Neural cell (in vitro differentiated cells): Measurements from ENCODE around the gene RPN1. TPM values are rescaled to one million over a fixed set of nuclear protein-coding genes. Genes with fewer than 3 reads are reported as not detected.
A peak's percentile ranks its signal among the peaks of the same experiment; 100 is the strongest.
"Not testable (repeated sequence)": the region's sequence is repeated elsewhere in the genome, so short reads cannot be mapped to it uniquely, and the experiment has no call there.

Source experiments
- H2AFZ ChIP-seq: fragments of 200-600, 300-800 bp; sonication (generic), shearing (Covaris generic); 2 replicates; pipeline ENCODE4 v1.6.0; 2014; ENCODE audit warnings: low read depth, mild to moderate bottlenecking, antibody characterized with exemption, low read length, moderate library complexity
- H3F3A ChIP-seq: fragments of 200-600 bp; shearing (Covaris generic); 2 replicates; pipeline ENCODE4 v1.6.1; 2016; ENCODE audit warnings: mild to moderate bottlenecking, moderate library complexity, mixed read lengths, antibody characterized with exemption, low read length; ENCODE audit not compliant: insufficient read depth, poor library complexity, severe bottlenecking
- H3K27ac ChIP-seq: fragments of 200-600, 300-800 bp; sonication (generic), shearing (Covaris generic); 2 replicates; pipeline ENCODE4 v1.5.1; 2014; ENCODE audit warnings: mild to moderate bottlenecking, low read length, moderate library complexity
- H3K27me3 ChIP-seq: fragments of 300-800, 200-600 bp; sonication (generic), shearing (Covaris generic); 2 replicates; pipeline ENCODE4 v1.6.0; 2014; ENCODE audit warnings: mild to moderate bottlenecking, low read depth, low read length, moderate library complexity; ENCODE audit not compliant: insufficient read depth
- H3K36me3 ChIP-seq: fragments of 300-800, 200-600 bp; sonication (generic), shearing (Covaris generic); 2 replicates; pipeline ENCODE4 v1.5.1; 2014; ENCODE audit warnings: mild to moderate bottlenecking, antibody characterized with exemption, low read length, moderate library complexity; ENCODE audit not compliant: insufficient read depth
- H3K4me2 ChIP-seq: fragments of 300-800, 200-600 bp; sonication (generic), shearing (Covaris generic); 2 replicates; pipeline ENCODE4 v1.6.0; 2014; ENCODE audit warnings: mild to moderate bottlenecking, low read length
- H3K4me3 ChIP-seq: fragments of 300-800, 200-600 bp; sonication (generic), shearing (Covaris generic); 2 replicates; pipeline ENCODE4 v1.5.1; 2014; ENCODE audit warnings: mild to moderate bottlenecking, low read length, moderate library complexity
- H3K79me2 ChIP-seq: fragments of 200-600 bp; shearing (Covaris generic); replicated peaks from 2 replicates; pipeline ENCODE4 v1.6.0; 2014; ENCODE audit warnings: mild to moderate bottlenecking, low read length, moderate library complexity; ENCODE audit not compliant: insufficient read depth
- H3K9ac ChIP-seq: fragments of 300-800, 200-600 bp; sonication (generic), shearing (Covaris generic); 2 replicates; pipeline ENCODE4 v1.6.1; 2016; ENCODE audit warnings: mild to moderate bottlenecking, low read length, mixed read lengths
- H3K9me2 ChIP-seq: fragments of 200-600 bp; shearing (Covaris generic); 2 replicates; pipeline ENCODE4 v1.6.1; 2016; ENCODE audit warnings: mild to moderate bottlenecking, low read length, mixed read lengths; ENCODE audit not compliant: insufficient read depth
- H3K9me3 ChIP-seq: fragments of 200-600, 300-800 bp; sonication (generic), shearing (Covaris generic); 2 replicates; pipeline ENCODE4 v1.6.1; 2016; ENCODE audit warnings: mild to moderate bottlenecking, mixed run types, low read length, moderate library complexity, mixed read lengths
- H4K20me1 ChIP-seq: fragments of 200-600 bp; shearing (Covaris generic); 2 replicates; pipeline ENCODE4 v1.6.1; 2016; ENCODE audit warnings: mild to moderate bottlenecking, mixed run types; ENCODE audit not compliant: insufficient read depth
- EP300 ChIP-seq: fragments of 450-650 bp; conservative IDR thresholded peaks from 2 replicates; pipeline ENCODE4 v1.6.1; 2014; ENCODE audit warnings: antibody characterized with exemption, mild to moderate bottlenecking, moderate library complexity; ENCODE audit not compliant: poor library complexity, severe bottlenecking
- EZH2 ChIP-seq: fragments of 200-600, 300-800 bp; shearing (Covaris generic), sonication (generic); IDR thresholded peaks from 2 replicates; pipeline ENCODE4 v1.6.1; 2014; ENCODE audit warnings: antibody characterized with exemption, low read length, borderline replicate concordance, mild to moderate bottlenecking; ENCODE audit not compliant: insufficient read depth, poor library complexity, severe bottlenecking
- MXI1 ChIP-seq: fragments of 450-650 bp; conservative IDR thresholded peaks from 2 replicates; pipeline ENCODE4 v1.6.1; 2014; ENCODE audit warnings: antibody characterized with exemption, mild to moderate bottlenecking; ENCODE audit not compliant: poor library complexity, severe bottlenecking
- POLR2AphosphoS5 ChIP-seq: IDR thresholded peaks from 2 replicates; pipeline ENCODE4 v1.6.1; 2012
- RAD21 ChIP-seq: fragments of 450-650 bp; conservative IDR thresholded peaks from 2 replicates; pipeline ENCODE4 v1.6.1; 2014; ENCODE audit warnings: antibody characterized with exemption, mild to moderate bottlenecking, moderate library complexity
- SMC3 ChIP-seq: fragments of 450-650 bp; conservative IDR thresholded peaks from 2 replicates; pipeline ENCODE4 v1.6.1; 2014; ENCODE audit warnings: antibody characterized with exemption, mild to moderate bottlenecking, moderate library complexity; ENCODE audit not compliant: poor library complexity
- TAF1 ChIP-seq: IDR thresholded peaks from 2 replicates; pipeline ENCODE4 v1.6.1; 2012; ENCODE audit warnings: low read depth
- polyA plus RNA-seq: library from polyadenylated mRNA; depleted of rRNA; stranded (reverse); fragments of >200 nt; gene quantifications from 2 replicates; pipeline ENCODE4 v1.2.3, GENCODE V29; 2014
- TF ChIP-seq, protein P1 (sequence below): IDR thresholded peaks from 2 replicates; pipeline ENCODE4 v1.6.1; 2012; ENCODE audit warnings: borderline replicate concordance
- TF ChIP-seq, protein P2 (sequence below): fragments of 450-650 bp; IDR thresholded peaks from 2 replicates; pipeline ENCODE4 v1.5.1; 2014; ENCODE audit warnings: antibody characterized with exemption, mild to moderate bottlenecking, moderate library complexity; ENCODE audit not compliant: poor library complexity, severe bottlenecking

RPN1 gene
- polyA plus RNA-seq, 1 donor from 2014 or later, result 201 TPM

DNA sequence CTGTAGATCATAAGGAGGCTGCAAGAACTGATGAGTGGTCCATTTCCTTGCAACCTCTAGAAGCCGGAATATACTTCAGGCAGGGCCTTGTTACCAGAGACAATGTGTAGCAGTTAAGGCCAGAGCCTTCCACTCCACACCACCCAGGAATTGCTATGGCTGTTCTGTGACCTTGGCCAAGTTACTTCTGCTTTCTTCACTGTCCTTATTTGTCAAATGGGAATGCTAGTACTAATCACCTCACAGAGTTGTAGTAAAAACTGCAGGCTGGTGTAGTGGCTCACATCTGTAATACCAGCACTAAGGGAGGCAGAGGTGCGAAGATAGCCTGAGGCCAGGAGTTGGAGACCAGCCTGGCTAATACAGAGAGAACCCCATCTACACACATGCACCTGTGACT, 28.7 kb upstream of the RPN1 start:
- H3K27ac ChIP-seq, result no peak overlapping the region
- TF ChIP-seq MXI1 (no peak), SMC3 (no peak), EZH2 (no peak), EP300 (no peak), POLR2AphosphoS5 (no peak), TAF1 (no peak), RAD21 (no peak)
- TF ChIP-seq, protein P1, sequence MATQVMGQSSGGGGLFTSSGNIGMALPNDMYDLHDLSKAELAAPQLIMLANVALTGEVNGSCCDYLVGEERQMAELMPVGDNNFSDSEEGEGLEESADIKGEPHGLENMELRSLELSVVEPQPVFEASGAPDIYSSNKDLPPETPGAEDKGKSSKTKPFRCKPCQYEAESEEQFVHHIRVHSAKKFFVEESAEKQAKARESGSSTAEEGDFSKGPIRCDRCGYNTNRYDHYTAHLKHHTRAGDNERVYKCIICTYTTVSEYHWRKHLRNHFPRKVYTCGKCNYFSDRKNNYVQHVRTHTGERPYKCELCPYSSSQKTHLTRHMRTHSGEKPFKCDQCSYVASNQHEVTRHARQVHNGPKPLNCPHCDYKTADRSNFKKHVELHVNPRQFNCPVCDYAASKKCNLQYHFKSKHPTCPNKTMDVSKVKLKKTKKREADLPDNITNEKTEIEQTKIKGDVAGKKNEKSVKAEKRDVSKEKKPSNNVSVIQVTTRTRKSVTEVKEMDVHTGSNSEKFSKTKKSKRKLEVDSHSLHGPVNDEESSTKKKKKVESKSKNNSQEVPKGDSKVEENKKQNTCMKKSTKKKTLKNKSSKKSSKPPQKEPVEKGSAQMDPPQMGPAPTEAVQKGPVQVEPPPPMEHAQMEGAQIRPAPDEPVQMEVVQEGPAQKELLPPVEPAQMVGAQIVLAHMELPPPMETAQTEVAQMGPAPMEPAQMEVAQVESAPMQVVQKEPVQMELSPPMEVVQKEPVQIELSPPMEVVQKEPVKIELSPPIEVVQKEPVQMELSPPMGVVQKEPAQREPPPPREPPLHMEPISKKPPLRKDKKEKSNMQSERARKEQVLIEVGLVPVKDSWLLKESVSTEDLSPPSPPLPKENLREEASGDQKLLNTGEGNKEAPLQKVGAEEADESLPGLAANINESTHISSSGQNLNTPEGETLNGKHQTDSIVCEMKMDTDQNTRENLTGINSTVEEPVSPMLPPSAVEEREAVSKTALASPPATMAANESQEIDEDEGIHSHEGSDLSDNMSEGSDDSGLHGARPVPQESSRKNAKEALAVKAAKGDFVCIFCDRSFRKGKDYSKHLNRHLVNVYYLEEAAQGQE, result no peak
- TF ChIP-seq, protein P2, sequence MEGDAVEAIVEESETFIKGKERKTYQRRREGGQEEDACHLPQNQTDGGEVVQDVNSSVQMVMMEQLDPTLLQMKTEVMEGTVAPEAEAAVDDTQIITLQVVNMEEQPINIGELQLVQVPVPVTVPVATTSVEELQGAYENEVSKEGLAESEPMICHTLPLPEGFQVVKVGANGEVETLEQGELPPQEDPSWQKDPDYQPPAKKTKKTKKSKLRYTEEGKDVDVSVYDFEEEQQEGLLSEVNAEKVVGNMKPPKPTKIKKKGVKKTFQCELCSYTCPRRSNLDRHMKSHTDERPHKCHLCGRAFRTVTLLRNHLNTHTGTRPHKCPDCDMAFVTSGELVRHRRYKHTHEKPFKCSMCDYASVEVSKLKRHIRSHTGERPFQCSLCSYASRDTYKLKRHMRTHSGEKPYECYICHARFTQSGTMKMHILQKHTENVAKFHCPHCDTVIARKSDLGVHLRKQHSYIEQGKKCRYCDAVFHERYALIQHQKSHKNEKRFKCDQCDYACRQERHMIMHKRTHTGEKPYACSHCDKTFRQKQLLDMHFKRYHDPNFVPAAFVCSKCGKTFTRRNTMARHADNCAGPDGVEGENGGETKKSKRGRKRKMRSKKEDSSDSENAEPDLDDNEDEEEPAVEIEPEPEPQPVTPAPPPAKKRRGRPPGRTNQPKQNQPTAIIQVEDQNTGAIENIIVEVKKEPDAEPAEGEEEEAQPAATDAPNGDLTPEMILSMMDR, result no peak
- no peaks in the 10 kb centered on the region for H3K9me2 ChIP-seq
- no peak overlapping the region for H2AFZ ChIP-seq
- no peaks in the 10 kb centered on the region for H3K79me2 ChIP-seq
- H3F3A ChIP-seq, result peaks cover 5% of the 10 kb centered on the region
- no peaks in the 10 kb centered on the region for H3K27me3 ChIP-seq
- H3K9me3 ChIP-seq, result no peaks in the 10 kb centered on the region
- no peaks in the 10 kb centered on the region for H3K36me3 ChIP-seq
- no peaks in the 10 kb centered on the region for H4K20me1 ChIP-seq
- peak overlapping the region; percentile 73 for H3K4me3 ChIP-seq
- H3K4me2 ChIP-seq, result no peak overlapping the region
- H3K9ac ChIP-seq, result no peak overlapping the region

DNA sequence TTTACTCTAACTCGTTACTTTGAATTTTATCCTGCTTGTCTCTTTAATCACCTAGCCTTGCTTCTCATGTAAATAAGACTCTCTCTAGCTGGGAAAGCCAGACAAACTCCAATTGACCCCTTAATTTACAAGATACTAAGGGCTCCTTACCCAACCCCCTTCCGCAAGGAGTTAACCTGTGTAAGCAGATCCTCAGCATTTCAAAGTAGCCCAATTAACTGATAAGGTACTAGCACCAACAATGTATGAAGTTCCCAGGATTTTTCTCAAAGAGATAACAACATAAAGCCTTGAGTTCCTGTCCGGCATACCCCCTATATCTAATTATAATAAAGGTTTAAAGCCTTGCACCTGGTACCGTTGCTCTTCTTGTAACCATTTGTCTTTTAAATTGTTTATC, 25.2 kb upstream of the RPN1 start:
- not testable (repeated sequence) for H3K4me3 ChIP-seq, H3K79me2 ChIP-seq, H3K9me3 ChIP-seq, H3K9me2 ChIP-seq, H3F3A ChIP-seq, H4K20me1 ChIP-seq, H3K27me3 ChIP-seq, H3K4me2 ChIP-seq, H3K27ac ChIP-seq, H3K36me3 ChIP-seq, H3K9ac ChIP-seq, H2AFZ ChIP-seq

DNA sequence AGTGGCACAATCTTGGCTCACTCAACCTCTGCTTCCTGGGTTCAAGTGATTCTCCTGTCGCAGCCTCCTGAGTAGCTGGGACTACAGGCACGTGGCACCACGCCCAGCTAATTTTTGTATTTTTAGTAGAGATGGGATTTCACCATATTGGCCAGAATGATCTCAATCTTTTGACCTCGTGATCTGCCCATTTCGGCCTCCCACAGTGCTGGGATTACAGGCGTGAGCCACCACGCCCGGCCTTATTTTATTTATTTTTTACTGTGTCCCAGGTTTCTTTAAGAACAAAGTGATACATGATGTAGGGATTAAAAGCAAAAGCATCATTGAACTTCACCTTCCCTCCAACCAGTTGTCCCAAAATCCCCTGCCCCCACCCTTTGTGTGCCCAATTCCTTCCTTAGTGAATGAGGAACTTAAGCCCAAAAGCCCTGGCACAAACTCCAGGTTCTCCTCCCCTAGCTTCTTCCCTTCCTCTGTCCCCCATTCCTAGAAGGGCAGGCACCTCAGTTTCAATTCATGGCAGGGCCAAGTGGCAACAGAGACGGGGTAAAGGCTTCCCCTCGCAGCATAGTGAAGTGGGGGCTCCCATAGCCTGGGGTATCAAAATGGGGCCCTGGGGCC, 23.7 kb upstream of the RPN1 start:
- Histone ChIP-seq H3K4me2 (no peak overlapping the region), H3K4me3 (no peak overlapping the region), H3K36me3 (no peaks in the 10 kb centered on the region), H3K79me2 (no peaks in the 10 kb centered on the region), H3K27me3 (no peaks in the 10 kb centered on the region), H3K9ac (no peak overlapping the region), H4K20me1 (no peaks in the 10 kb centered on the region), H2AFZ (no peak overlapping the region), H3F3A (no peaks in the 10 kb centered on the region), H3K9me3 (no peaks in the 10 kb centered on the region), H3K27ac (no peak overlapping the region), H3K9me2 (no peaks in the 10 kb centered on the region)
- TF ChIP-seq EP300 (no peak), POLR2AphosphoS5 (no peak), SMC3 (no peak), RAD21 (no peak), TAF1 (no peak), EZH2 (no peak), MXI1 (no peak)
- TF ChIP-seq, protein P2, result no peak
- TF ChIP-seq, protein P1, result no peak
